HG02970 (cell line): Measurements from ENCODE around the gene WNK2.

Experiments used
- ATAC-seq: cut with Tn5 transposase; IDR thresholded peaks from one replicate; pipeline ENCODE4 v1.9.1; 2021; ENCODE audit warnings: mild to moderate bottlenecking, moderate library complexity, moderate number of reproducible peaks; ENCODE audit not compliant: unreplicated experiment, low FRiP score

The WNK2 gene

DNA sequence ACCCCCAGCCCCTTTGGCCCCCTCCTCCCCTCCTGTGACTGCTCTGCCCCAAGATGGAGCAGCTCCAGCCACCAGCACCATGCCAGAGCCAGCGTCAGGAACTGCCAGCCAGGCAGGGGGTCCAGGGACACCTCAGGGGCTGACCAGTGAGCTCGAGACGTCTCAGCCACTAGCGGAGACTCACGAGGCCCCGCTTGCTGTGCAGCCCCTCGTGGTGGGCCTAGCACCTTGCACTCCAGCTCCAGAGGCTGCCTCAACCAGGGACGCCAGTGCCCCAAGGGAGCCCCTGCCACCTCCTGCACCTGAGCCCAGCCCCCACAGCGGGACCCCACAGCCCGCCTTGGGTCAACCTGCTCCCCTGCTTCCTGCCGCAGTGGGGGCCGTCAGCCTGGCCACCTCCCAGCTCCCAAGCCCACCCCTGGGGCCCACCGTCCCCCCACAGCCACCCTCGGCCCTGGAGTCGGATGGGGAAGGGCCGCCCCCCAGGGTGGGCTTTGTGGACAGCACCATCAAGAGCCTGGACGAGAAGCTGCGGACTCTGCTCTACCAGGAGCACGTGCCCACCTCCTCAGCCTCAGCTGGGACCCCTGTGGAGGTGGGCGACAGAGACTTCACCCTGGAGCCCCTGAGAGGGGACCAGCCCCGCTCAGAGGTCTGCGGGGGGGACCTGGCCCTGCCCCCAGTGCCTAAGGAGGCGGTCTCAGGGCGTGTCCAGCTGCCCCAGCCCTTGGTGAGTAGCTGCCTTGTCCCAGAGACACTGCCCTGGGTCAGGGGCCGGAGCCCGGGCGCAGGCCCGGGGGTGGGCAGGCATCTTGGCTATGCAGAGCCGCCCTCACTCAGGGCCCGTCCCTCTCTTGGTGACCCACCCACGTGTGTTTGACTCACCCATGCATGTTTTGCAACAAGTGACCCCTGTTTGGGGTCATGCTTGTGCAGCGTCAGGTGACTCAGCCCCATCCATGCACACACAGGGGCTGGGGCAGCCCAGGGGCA is 105.2 kb downstream of the WNK2 start:
- ATAC-seq = no peak

DNA sequence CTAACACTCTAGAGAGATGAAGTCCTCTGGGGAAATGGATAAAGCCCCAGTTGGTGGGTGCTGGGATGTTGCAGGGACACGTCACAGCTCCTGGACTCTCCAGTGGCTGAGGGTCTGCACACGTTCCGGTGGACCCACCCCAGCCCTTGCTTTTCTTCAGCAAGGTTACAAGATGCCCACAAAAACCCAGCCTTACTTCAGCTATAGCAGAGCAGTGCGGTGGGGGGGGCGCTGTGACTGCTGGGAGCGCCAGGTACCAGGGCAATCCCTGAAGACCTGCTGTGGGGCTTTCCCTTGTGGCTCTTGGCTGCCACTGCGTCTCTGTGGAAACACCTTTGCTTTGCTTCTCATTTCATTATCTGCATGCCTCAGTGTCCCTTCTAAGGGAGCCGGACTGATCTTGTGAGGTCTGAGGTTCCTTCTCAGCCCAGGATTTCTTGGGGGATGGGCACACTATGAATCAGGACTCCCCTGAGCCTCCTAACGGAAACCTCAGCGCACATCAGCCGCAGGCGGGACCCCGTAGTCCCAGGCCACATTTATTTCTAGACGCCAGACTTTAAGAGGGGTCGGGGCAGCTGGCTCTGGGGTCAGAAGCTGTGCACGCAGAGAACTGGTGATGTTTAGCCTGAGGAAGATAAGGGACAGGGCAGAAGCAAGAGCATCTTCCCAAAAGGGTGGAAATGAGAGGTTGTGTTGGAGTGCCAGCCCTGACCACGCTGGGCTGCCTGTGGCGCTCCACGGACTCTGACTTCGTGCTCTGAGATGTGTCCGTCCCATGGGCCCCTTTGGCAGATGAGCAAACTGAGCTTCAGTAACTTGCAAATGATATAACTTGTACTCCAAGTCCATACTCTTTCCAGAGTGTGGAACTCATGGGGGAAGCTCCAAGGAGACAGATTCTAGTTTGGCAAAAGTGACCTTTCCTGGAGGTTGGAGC is 106.8 kb downstream of the WNK2 start:
- no peak for ATAC-seq

DNA sequence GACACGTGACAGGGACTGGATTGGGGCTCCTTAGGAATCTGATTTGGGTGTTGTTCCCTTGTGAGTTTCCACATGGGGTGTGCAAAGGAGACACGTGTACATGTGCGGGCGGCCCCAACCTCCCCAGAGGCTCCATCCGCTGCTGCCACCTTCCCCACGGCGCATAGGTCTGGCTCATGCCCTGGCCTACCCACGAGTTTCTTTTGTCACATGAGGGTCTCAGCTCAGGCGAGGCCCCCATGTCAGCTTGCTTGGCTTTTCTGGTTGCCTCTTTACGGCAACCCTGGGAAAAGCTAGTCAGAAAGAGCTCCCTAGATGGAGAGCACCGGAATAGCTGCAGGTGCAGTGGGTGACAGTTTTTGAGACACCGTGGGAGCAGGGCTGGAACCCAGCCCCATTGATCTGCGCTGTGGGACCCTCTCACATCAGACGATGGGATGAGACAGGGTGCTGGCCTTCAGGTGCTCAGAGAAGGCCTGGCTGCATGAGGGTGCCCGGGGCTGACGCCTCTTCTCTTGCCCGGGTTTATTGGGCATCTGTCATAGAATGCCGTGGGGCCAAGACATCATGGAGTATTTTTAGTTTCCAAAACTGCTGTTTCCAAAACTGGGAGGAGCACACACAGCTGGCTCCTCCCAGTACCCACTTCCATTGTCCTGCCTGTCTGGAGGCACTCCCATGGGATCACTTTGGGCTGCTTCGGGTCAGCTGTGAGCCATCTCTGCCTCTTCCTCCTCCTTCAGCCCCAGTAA is 107.8 kb downstream of the WNK2 start:
- no peak for ATAC-seq

DNA sequence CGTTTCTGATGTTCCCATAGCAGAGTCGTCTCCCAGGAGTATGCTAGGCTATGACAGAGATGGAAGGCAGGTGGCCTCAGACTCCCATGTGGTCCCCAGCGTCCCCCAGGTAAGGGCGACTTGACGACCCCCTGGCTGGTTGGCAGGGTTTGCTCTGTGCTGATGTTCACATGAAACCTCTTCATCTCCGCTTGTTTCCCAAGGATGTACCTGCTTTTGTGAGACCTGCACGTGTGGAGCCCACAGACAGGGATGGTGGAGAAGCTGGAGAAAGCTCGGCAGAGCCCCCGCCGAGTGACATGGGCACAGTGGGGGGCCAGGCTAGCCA is 108.3 kb downstream of the WNK2 start:
- no peak for ATAC-seq

DNA sequence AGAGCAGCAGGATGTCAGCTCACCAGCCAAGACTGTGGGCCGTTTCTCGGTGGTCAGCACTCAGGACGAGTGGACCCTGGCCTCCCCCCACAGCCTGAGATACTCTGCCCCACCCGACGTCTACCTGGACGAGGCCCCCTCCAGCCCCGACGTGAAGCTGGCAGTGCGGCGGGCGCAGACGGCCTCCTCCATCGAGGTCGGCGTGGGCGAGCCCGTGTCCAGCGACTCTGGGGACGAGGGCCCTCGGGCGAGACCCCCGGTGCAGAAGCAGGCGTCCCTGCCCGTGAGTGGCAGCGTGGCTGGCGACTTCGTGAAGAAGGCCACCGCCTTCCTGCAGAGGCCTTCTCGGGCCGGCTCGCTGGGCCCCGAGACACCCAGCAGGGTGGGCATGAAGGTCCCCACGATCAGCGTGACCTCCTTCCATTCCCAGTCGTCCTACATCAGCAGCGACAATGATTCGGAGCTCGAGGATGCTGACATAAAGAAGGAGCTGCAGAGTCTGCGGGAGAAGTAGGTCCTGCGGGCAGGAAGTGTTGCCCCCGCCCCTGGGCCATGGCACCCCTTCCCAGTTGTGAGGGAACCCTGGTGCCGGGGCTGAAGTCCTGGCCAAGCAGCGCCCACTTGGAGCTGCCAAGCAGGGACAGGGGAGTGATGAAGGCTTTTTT is 108.9 kb downstream of the WNK2 start:
- ATAC-seq = no peak

DNA sequence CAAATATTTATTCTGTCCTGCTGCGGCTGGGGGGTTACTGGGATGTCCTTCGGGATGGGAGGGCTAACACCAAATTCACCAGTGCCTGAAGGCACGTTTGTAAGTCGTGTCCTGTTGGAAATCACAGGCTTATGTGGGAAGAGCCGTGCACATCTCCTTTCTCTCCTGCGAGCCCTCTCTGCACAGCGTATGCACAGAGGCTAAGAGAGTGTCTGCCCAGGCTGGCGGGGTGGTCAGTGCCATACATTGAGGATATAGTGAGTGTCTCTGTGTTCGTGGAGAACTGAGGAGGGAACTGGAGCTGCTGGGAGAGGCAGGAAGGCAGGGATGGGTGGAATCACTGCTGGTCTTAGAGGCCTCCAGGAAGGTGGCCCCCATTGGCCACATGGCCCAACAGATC is 110.1 kb downstream of the WNK2 start:
- no peak for ATAC-seq

DNA sequence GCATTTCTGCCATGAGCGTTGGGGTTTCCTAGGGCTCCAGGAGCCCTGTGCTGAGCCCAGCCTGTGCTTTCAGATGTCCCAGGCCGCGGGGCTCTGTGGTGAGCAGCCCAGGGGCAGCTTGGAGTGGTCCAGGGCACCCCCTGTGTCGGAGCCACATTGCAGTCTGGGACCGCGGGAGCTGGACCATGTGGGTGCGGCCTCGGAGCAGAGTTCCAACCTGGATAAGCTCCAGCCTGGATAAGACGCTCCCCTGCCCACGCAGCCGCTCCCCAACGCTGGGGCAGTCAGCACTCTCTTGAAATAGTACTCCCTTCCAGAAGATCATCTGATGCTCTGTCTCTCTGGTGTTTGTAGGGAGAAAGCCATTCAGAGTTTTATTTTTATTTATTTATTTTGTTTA is 111.1 kb downstream of the WNK2 start:
- ATAC-seq = no peak

DNA sequence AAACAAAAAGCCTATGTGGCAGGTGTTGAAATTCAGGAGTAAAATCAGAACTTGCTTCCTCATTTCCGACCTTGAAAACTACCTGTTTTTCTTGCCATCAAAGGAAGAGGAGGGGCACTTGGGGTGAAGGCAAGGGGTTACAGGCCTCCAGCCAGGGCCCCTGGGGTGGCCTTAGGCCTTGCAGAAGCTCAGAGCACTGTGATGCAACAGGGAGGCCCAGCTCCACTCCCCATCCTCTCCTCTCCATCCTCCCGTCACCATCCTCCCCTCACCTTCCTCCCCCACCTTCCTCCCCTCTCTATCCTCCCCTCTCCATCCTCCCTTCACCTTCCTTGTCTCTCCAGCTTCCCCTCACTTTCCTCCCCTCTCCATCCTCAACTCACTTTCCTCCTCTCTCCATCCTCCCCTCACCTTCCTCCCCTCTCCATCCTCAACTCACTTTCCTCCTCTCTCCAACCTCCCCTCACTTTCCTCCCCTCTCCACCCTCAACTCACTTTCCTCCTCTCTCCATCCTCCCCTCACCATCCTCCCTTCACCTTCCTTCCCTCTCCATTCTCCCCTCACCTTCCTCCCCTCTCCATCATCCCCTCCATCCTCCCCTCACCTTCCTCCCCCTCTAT is 111.6 kb downstream of the WNK2 start:
- no peak for ATAC-seq

DNA sequence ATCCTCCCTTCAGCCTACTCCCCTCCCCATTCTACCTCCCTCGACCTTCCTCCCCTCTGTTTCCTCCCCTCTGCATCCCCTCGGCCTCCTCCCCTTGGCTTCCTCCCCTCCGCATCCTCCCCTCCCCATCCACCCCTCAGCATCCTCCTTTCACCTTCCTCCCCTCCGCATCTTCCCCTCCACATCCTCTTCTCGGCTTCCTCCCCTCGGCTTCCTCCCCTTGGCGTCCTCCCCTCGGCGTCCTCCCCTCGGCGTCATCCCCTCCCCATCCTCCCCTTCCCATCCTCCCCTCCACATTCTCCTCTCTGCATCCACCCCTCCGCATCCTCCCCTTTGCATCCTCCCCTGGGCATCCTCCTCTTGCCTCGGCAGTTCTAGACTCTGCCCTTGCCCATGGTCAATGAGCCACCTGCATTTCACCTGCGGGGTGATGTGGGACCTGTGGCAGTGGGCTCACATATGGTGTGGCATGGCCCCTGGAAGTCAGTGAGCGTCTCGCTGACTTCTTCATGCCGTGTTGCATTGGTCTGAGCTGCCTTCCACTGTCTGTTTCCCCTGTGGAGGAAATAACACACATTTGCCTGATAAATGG is 113.0 kb downstream of the WNK2 start:
- ATAC-seq = no peak

DNA sequence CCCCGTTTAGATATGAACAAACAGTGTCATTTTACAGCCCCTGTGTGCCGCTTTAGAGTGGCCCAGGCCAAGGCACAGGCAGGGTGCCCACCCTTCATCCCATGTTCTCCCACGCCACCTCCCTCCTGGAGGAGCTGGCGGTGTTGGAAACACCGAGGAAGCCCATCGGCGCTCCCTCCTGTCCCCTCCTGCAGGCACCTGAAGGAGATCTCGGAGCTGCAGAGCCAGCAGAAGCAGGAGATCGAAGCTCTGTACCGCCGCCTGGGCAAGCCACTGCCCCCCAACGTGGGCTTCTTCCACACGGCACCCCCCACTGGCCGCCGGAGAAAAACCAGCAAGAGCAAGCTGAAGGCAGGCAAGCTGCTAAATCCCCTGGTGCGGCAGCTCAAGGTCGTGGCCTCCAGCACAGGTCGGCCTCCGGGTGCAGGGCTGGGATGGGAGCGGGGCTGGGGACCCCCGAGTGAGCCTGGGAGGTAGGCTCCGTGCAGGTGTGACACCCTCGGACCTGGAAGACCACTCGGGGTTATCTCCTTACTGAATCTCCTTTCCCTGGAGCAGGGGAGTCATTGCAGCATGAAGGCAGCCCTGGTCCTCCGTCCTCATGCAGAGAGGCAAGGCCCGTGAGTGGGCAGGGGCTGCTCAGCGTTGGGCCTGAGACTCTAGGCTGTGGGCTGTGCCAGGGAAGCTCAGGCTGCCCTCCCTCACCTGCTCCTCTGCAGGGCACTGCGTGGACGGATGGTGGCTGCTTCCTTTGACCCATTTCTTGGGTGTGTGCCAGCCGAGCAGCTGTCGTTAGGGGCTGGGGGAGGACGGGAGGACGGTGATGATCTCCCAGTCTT is 113.9 kb downstream of the WNK2 start:
- ATAC-seq = no peak

DNA sequence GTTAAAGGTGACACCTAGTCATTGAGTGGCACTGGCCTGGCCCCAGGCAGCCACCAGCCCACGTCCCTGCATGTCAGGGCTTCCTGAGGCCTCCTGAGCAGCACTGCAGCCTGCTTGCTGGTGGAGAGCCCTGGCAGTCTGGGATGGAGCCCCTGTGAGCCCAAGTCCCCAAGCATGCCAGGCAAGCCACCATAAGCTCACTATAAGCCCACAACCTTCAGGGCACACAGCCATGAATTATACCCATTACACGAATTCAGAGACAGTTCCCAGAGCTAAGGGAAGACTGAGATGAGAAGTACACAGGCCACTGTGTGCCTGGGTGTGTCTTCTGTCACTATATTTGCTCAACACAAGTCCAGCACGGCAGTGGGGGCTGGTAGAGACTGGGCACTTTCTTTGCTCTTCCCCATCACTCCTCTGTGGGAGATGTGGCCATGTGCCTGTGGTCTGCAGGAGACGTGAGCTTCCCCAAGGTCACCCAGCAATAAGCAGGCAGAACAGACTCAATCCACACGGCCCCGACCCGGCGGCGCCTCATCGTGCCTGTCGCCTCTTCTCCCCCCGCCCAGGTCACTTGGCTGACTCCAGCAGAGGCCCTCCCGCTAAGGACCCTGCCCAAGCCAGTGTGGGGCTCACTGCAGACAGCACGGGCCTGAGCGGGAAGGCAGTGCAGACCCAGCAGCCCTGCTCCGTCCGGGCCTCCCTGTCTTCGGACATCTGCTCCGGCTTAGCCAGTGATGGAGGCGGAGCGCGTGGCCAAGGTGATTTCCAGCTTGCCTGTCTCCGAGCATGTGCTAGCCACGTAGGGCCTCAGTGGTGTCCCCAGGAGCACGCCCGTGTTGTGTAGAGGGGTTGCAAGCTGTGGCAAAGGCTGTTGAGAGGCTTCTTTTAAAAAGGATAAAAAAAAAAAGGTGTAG is 114.8 kb downstream of the WNK2 start:
- ATAC-seq = no peak

DNA sequence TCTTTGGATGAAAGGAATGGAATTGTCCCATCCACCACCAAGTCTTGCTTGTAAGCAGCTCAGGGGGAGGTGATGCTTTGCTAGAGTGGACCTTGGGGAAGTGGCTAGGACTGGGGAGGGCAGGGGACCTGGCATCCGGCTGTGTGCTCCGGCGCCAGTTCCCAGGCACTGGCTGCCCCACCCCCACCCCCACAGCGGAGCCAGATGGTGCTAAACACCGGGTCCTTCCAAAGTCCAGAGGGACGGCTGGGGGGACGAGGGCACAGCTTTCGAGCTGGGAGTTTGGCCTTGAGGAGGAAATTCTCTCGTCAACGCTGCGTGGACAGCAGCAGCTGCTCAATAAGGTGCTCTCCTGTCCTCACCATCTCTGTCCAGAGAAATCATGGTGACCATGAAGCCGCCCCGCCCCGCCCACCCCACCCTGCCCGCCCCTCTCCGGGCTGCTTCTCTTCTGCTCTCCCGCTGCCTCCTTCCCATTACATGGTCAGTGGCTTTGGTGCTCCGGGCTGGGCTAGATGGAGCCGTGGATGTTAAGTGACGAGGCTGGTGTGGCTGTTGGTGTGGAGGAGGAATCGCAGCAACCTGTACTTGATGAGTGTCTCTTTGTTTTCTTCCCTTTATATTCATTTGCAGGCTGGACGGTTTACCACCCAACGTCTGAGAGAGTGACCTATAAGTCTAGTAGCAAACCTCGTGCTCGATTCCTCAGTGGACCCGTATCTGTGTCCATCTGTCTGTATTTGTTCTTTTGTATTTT is 115.7 kb downstream of the WNK2 start:
- ATAC-seq = no peak

DNA sequence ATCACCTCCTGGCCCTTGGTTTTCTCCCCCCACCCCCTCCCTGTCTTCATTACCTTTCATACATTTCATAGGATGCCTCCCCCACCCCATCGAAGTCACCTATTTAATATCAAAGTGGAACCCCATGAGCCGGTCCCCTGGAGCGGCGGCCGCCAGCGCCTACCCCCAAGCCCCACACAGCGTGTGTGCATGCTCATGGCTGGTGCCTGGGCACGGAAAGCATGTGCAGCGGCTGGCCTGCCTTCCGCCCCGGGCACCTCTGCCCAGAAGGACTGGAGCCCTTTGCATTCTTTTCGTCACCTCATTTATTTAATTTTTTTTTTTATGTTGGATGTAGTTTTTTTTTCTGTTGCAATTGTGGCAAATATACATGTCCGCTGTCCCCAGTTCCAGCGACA is 116.2 kb downstream of the WNK2 start:
- no peak for ATAC-seq

DNA sequence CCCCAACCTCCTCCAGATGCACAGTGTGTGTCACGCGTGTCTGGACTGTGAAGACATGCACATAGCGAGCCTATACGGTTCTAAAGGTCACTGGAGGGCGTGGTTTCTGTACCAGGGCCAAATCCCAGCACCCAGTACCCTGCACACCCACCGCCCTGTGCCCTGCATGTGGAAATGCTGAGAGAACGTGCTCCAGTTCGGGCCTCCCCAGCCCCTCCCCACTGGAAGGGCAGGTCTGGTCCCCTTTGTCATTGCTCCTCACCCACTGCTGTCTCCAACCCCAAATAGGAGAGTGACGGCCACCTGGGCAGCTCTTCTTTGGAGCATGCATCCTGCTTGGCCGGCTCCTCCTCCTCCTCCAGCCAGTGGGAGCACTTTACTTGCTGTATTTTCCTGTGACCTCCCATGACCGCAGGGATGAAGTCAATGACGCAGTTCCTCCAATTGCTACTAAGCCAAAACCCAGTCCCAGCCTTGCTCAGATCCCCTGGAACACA is 116.7 kb downstream of the WNK2 start:
- no peak for ATAC-seq

DNA sequence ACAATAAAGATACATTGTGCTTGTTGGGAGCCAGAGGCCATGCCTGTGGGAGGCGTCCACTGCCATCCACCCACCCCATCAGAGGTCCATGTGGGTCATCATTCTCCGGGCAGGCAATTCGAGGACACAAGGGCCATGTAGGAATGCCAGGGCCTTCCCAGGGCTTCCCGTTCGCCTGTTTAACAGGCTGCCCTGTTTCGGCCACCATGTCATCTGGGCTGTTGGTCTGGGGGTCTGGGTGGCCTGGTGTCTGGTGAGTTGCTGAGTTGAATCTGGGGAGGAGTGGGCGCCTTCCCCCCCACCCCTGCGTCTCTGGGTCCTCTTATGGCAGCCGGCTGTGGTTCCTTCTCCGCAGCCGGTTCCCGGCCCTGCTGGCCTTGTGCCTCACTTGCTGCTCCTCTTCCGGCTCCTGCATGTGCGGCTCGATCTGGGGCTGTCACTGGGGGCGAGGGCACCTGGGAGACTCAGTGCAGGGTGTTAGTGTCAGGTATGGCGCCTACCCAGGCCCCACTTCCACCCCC is 117.4 kb downstream of the WNK2 start:
- ATAC-seq = no peak

DNA sequence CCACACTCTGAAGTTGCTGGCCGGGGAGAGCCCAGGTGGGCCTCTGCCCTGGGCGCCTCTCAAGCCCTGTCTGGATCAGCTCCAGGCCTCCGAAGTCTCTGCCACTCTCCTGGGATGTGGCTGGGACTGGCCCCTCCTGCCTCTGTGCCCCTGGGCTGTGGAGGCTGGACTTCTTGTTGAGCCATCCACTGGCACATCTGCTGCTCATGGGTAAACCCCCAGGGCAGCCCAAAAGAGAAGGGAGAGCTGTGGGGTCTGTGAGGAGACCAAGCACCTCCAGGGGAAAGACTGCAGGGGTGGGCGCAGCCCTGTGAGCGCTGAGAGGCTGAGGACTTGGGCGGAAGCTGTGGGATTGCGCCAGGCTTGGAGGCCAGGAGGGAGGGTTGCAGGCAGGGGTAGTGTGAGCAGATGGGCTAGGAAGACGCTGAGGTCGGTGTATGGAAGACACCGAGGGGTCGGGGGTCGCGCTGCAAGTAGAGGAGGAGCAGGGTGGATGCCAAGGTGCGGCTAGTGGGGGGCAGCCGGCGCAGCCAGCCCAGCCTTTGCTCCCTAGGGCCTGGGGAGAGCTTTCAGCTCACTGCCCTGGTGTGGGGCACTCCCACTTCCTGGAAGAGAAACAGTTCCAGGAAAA is 118.1 kb downstream of the WNK2 start:
- no peak for ATAC-seq
